Chondrocyte (in vitro differentiated cells): ENCODE results near the gene LEFTY2. TPM values are rescaled to one million over a fixed set of nuclear protein-coding genes. Genes with fewer than 3 reads are reported as not detected.

Source experiments
- DNase-seq: peaks from one replicate; pipeline ENCODE4 v3.0.0; 2021; ENCODE audit warnings: mixed read lengths, low spot score
- H3K27ac Mint-ChIP-seq: one replicate; pipeline ENCODE4 v1.8.0; 2021; ENCODE audit warnings: mild to moderate bottlenecking, moderate library complexity, mixed read lengths; ENCODE audit not compliant: unreplicated experiment
- H3K27me3 Mint-ChIP-seq: 2 replicates; pipeline ENCODE4 v1.8.0; 2021; ENCODE audit warnings: low read depth, mixed read lengths
- H3K36me3 Mint-ChIP-seq: 2 replicates; pipeline ENCODE4 v1.8.0; 2021; ENCODE audit warnings: low read depth, mixed read lengths
- H3K4me1 Mint-ChIP-seq: 2 replicates; pipeline ENCODE4 v1.8.0; 2021; ENCODE audit warnings: low read depth, mild to moderate bottlenecking, mixed read lengths
- H3K4me3 Mint-ChIP-seq: one replicate; pipeline ENCODE4 v1.8.0; 2021; ENCODE audit warnings: mild to moderate bottlenecking, moderate library complexity, mixed read lengths; ENCODE audit not compliant: unreplicated experiment
- H3K9me3 Mint-ChIP-seq: 2 replicates; pipeline ENCODE4 v1.8.0; 2021; ENCODE audit warnings: low read depth, mixed read lengths
- total RNA-seq: library from RNA; stranded (reverse); gene quantifications from 3 replicates; pipeline ENCODE4 v1.2.1, GENCODE V29; 2021
- TF ChIP-seq, protein P1 (sequence below): fragments of 200-600 bp; sonication (generic); IDR thresholded peaks from 2 replicates; pipeline ENCODE4 v1.5.0; 2021; ENCODE audit warnings: antibody characterized with exemption, mild to moderate bottlenecking, moderate library complexity

The LEFTY2 gene
- total RNA-seq, 1 donor from 2014 or later, result 39.6 TPM

DNA sequence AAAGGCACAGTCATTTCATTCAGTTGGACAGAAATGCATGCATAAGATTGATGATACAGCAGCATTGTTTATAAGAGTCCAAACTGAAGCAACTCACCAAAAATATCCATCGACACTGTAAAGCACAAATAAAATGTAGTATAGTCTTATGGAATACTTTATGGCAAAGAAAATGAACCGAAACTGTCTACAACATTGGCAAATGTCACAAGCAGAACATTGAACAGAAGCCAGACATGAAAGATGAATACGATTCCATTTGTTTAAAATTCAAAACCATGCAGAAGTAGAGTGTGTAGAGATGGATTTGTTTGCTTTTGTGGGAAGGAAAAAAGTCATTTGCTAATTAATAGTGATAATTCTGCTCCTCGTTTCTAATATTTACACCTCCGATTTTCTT lies 44.5 kb downstream of the LEFTY2 start:
- TF ChIP-seq, protein P1, sequence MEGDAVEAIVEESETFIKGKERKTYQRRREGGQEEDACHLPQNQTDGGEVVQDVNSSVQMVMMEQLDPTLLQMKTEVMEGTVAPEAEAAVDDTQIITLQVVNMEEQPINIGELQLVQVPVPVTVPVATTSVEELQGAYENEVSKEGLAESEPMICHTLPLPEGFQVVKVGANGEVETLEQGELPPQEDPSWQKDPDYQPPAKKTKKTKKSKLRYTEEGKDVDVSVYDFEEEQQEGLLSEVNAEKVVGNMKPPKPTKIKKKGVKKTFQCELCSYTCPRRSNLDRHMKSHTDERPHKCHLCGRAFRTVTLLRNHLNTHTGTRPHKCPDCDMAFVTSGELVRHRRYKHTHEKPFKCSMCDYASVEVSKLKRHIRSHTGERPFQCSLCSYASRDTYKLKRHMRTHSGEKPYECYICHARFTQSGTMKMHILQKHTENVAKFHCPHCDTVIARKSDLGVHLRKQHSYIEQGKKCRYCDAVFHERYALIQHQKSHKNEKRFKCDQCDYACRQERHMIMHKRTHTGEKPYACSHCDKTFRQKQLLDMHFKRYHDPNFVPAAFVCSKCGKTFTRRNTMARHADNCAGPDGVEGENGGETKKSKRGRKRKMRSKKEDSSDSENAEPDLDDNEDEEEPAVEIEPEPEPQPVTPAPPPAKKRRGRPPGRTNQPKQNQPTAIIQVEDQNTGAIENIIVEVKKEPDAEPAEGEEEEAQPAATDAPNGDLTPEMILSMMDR, result no peak
- DNase-seq, result no peak
- Mint-ChIP-seq H3K27ac (no peak overlapping the region), H3K27me3 (no peaks in the 10 kb centered on the region), H3K36me3 (no peaks in the 10 kb centered on the region), H3K4me3 (no peak overlapping the region), H3K9me3 (no peaks in the 10 kb centered on the region), H3K4me1 (no peaks in the 10 kb centered on the region)

- Mint-ChIP-seq H3K36me3 (no peaks in the 10 kb centered on the region), H3K27ac (no peak overlapping the region), H3K4me3 (no peak overlapping the region), H3K9me3 (no peaks in the 10 kb centered on the region), H3K27me3 (no peaks in the 10 kb centered on the region), H3K4me1 (no peaks in the 10 kb centered on the region)
- DNase-seq, result no peak
- TF ChIP-seq, protein P1, result no peak
Measured at GRCh38 chr1:225892307-225892706, 48.7 kb downstream of the LEFTY2 start.

- TF ChIP-seq, protein P1, result no peak
- no peak for DNase-seq
- no peaks in the 10 kb centered on the region for H3K36me3 Mint-ChIP-seq
- no peaks in the 10 kb centered on the region for H3K4me1 Mint-ChIP-seq
- H3K27ac Mint-ChIP-seq, result no peak overlapping the region
- H3K9me3 Mint-ChIP-seq, result no peaks in the 10 kb centered on the region
- H3K27me3 Mint-ChIP-seq, result no peaks in the 10 kb centered on the region
- no peak overlapping the region for H3K4me3 Mint-ChIP-seq
Measured at GRCh38 chr1:225891229-225891972, 49.6 kb downstream of the LEFTY2 start.

DNA sequence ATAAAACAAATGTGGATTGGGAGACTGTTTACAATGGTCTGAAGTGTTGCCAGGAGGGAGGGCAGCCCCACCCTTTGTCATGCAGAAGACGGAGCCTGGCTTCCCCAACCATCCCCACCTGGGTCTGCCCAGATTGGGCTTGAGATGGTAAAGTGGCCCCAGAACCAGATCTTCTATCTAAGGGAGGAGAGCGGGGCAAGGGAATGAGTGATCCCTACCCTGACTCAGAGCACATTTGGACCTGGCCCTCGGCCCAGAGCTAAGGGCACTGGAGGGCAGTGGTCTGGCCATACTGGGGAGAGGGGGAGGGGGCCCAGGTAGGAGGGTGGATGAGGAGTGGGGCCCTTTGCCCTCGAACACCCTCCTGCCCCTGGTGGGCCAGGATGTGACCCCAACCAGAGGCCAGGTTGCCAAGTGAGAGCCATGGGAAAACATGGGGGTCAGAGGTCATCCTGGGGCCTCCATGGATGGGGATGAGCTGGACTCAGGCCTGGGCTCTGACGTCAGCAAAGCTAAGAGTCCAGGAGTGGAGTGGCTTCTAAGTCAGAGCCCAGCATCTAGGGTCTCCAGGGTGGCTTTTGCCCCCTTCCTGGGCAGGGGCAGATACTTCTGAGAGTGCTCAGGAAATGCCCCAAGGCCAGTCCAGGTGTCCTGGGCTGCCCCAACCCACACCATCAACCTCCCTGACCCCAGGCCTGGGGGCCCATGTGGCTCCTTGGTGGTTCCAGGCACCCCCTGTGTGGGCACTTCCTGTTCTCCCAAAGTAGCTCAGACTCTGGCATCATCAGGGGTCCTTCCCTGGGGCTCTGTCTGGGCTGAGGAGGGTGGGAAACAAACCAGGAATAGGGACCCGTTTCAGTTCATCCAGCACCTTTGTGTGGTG lies 50.4 kb downstream of the LEFTY2 start:
- TF ChIP-seq, protein P1, result no peak
- Mint-ChIP-seq H3K36me3 (no peaks in the 10 kb centered on the region), H3K9me3 (no peaks in the 10 kb centered on the region), H3K27ac (no peak overlapping the region), H3K4me1 (no peaks in the 10 kb centered on the region), H3K4me3 (no peak overlapping the region), H3K27me3 (no peaks in the 10 kb centered on the region)
- no peak for DNase-seq

- TF ChIP-seq, protein P1, result no peak
- no peaks in the 10 kb centered on the region for H3K36me3 Mint-ChIP-seq
- no peaks in the 10 kb centered on the region for H3K9me3 Mint-ChIP-seq
- no peak overlapping the region for H3K4me3 Mint-ChIP-seq
- H3K4me1 Mint-ChIP-seq, result no peaks in the 10 kb centered on the region
- DNase-seq, result no peak
- H3K27me3 Mint-ChIP-seq, result no peaks in the 10 kb centered on the region
- no peak overlapping the region for H3K27ac Mint-ChIP-seq
Measured at GRCh38 chr1:225889743-225890142, 51.3 kb downstream of the LEFTY2 start.
